ENCODE results near the gene LAMC1.

The LAMC1 gene

DNA sequence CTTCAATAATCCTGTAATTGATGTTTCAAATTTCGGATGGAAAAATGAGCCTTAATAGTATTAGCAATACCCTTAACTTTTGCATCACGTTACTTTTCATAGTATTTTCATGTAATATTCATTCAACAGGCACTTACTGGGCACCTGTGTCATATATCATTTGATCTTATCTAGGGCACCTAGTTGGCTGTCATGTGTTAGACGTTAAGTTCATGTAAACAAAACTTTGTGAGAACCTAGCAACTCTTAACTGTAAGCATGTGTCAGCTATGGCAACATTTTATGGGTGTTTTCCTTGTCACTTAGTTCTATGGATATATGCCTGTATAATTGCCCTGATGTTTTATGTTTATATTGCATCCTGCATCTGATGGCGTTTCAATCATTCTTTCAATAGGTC, 163.6 kb downstream of the LAMC1 start:
- no peak for DNase-seq (ENCODE audit: low read depth in 1 of 2, low spot score in 1 of 2)

- no peak for DNase-seq (ENCODE audit: low read depth in 1 of 2, low spot score in 1 of 2)
These were observed 165.0 kb downstream of the LAMC1 start for GRCh38 chr1:183188240-183188639.

DNA sequence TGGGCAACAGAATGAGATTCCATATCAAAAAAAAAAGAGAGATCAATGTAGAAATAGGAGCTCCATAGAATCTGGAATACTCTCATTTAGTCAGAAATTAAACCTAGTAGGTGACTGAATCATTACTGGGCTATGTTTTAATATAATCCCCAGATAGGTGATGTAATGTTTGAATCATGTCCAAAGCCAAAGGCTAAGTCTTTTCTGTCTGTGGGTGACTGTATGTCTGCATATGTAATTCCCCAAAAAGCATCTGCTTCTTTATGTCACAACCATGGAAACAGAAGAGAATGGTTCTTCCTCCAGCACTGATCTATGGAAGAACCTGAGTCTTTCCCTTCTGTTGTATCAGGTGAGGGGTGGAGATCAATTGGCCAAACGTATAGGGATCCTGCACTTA, 168.6 kb downstream of the LAMC1 start:
- no peak for DNase-seq (ENCODE audit: low read depth in 1 of 2, low spot score in 1 of 2)

DNA sequence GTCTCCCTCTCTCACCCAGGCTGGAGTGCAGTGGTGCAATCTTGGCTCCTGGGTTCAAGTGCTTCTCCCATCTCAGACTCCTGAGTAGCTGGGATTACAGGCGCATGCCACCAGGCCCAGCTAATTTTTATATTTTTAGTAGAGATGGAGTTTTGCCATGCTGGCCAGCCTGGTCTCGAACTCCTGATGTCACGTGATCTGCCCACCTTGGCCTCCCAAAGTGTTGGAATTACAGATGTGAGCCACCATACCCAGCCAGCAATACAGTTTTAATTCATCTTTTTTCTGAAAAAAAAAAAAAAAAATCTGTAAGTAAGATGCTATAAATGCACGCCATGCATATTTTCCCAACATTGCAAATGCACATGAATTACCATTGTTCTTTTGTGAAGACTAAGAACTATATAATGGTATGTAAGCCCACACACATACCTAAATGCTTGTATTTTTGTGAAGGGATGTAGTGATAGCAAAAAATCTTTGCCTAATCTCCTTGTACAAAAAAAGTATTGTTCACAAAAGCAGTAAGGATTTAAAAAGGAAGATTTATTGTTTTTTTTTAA, 170.8 kb downstream of the LAMC1 start:
- no peak for DNase-seq (ENCODE audit: low read depth in 1 of 2, low spot score in 1 of 2)

DNA sequence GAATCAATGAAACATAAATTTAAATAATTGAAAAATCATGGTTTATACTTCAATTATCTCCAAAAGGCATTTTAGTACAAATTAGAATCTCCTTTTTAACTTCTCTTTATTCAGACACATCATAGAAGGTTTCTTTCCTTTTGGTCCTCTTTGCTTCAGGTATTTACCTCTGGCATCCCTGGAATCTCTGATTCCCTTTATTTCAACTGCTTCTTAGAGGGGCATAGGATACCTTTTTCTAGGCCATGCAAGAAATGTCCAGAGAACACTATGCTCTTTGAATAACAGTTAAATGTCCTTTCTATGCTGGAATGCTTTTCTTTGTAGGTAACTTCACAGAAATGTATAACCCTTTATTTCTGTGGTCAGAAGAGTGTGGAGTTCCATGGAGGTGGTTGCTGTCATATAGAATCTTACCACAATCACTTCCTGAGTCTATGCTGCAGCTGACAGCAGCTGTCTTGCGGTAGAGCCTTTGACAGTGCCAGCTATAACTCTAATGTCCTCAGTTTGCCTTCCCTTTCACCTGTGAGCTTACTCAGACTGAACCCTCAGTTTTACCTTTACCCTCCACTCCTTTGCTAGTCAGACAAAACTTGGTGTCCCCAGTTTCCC, 171.4 kb downstream of the LAMC1 start:
- DNase-seq (ENCODE audit: low read depth in 1 of 2, low spot score in 1 of 2), result no peak

- DNase-seq (ENCODE audit: low read depth in 1 of 2, low spot score in 1 of 2), result no peak
These were observed 171.9 kb downstream of the LAMC1 start for GRCh38 chr1:183195142-183195574.

All from stimulated activated CD4-positive, alpha-beta T cell treated with anti-CD3 and anti-CD28 coated beads, Interleukin-15, amount 100 ng/mL, for 1 hour (primary cell).